Measurements from ENCODE around the gene METTL24.
A peak's percentile ranks its signal among the peaks of the same experiment; 100 is the strongest.

The METTL24 gene

GRCh38 chr6:110348961-110349690 lies 9.0 kb downstream of the METTL24 start:
- TF ChIP-seq CTCF (IDR thresholded peaks at IDR 0.05; ENCODE audit: borderline replicate concordance, insufficient read depth, low read depth, low read length): no peak
- H3K4me3 ChIP-seq (ENCODE audit: low read depth, low read length): no peak overlapping the region

GRCh38 chr6:110345025-110345424 lies 13.1 kb downstream of the METTL24 start:
- H3K4me3 ChIP-seq (ENCODE audit: low read depth, low read length): no peak overlapping the region
- TF ChIP-seq CTCF (IDR thresholded peaks at IDR 0.05; ENCODE audit: borderline replicate concordance, insufficient read depth, low read depth, low read length): no peak

GRCh38 chr6:110342759-110343158 lies 15.4 kb downstream of the METTL24 start:
- H3K4me3 ChIP-seq (ENCODE audit: low read depth, low read length): no peak overlapping the region
- TF ChIP-seq CTCF (IDR thresholded peaks at IDR 0.05; ENCODE audit: borderline replicate concordance, insufficient read depth, low read depth, low read length): no peak

GRCh38 chr6:110341663-110342596 lies 16.2 kb downstream of the METTL24 start:
- peak; percentile 42; the same call in 1 of the 2 replicates for TF ChIP-seq CTCF (IDR thresholded peaks at IDR 0.05; ENCODE audit: borderline replicate concordance, insufficient read depth, low read depth, low read length)
- no peak overlapping the region for H3K4me3 ChIP-seq (ENCODE audit: low read depth, low read length)

- H3K4me3 ChIP-seq (ENCODE audit: low read depth, low read length): no peak overlapping the region
- no peak for TF ChIP-seq CTCF (IDR thresholded peaks at IDR 0.05; ENCODE audit: borderline replicate concordance, insufficient read depth, low read depth, low read length)
Measured at GRCh38 chr6:110341067-110341466, 17.1 kb downstream of the METTL24 start.

- no peak for TF ChIP-seq CTCF (IDR thresholded peaks at IDR 0.05; ENCODE audit: borderline replicate concordance, insufficient read depth, low read depth, low read length)
- H3K4me3 ChIP-seq (ENCODE audit: low read depth, low read length): no peak overlapping the region
Measured at GRCh38 chr6:110340392-110340965, 17.7 kb downstream of the METTL24 start.

All from GM12875 (cell line).